ENCODE results near the gene TBC1D19.

The TBC1D19 gene

DNA sequence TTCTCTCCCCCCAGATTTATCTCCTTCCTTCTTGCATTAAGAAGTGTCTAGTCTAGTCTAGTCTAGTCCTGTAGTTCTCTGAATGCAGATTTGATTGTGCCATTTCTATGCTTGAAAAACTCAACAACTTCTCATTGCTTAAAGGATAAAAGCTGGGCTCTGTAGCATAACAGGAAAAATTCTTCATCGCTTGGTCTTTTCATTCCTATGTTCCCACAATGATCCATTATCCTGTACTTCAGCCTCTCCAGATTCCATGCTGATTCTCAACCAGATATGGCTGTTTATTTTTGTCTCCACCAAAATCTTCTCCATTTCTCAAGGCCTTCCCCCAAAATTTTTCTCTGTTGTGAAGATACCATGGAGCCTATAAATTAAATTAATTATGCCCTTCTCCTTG is 173.9 kb downstream of the TBC1D19 start:
- no peaks in the 10 kb centered on the region for H3K36me3 ChIP-seq (ENCODE audit: insufficient read depth, low read length)
- H3K27ac ChIP-seq (ENCODE audit: low read depth, low read length) = no peak overlapping the region
- 91% methylated on average over 1 of the region's 1 CpG for WGBS
- no peak overlapping the region for H3K4me3 ChIP-seq (ENCODE audit: low read length)
- H3K4me1 ChIP-seq (ENCODE audit: insufficient read depth, low read length) = peaks cover under 1% of the 10 kb centered on the region; the same call in 1 of the 2 replicates
- H3K9me3 ChIP-seq (ENCODE audit: insufficient read depth, low read depth, low read length) = no peaks in the 10 kb centered on the region
- no peaks in the 10 kb centered on the region for H3K27me3 ChIP-seq (ENCODE audit: insufficient read depth, low read length)
- H3K9ac ChIP-seq (ENCODE audit: low read depth, low read length) = no peak overlapping the region

DNA sequence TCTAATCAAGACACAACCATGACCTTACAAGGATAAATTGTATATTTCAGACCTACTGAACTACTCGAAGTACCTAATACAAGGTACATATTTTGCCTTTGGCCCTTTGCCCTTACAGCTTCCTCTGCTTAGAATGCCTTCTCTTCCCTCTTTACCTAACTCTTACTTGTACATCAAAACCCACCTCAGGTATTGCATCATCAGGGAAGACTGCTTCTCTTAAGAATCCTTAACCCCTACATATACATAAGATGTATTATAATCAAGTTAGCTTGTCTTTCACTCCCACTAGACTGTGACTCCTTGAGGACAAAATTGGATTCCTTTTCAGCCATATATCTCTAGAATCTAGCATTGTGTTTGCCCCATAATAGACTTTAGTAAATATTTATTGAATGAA is 175.0 kb downstream of the TBC1D19 start:
- H3K9me3 ChIP-seq (ENCODE audit: insufficient read depth, low read depth, low read length) = no peaks in the 10 kb centered on the region
- WGBS = 84% methylated on average over 1 of the region's 1 CpG

DNA sequence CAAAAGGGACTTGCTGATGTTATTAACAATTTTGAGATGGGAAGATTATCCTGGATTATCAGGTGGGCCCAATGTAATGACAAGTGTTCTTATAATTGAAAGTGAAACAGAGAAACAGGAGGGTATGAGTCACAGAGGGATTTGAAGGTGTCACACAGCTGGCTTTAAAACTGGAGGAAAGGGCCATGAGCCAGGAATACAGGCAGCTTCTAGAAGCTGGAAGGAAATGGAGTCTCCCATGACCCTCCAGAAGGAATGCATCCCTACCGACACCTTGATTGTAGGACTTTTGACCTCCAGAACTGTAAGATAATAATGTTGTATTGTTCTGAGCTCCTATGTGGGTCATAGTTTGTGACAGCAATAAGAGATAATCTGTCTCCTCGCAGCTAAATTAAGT is 178.8 kb downstream of the TBC1D19 start:
- WGBS = 100% methylated on average over 2 of the region's 2 CpGs
- H3K36me3 ChIP-seq (ENCODE audit: insufficient read depth, low read length) = no peaks in the 10 kb centered on the region
- H3K4me1 ChIP-seq (ENCODE audit: insufficient read depth, low read length) = peaks cover 9% of the 10 kb centered on the region; the same call in 1 of the 2 replicates
- no peak overlapping the region for H3K4me3 ChIP-seq (ENCODE audit: low read length)
- H3K9ac ChIP-seq (ENCODE audit: low read depth, low read length) = no peak overlapping the region
- H3K27me3 ChIP-seq (ENCODE audit: insufficient read depth, low read length) = no peaks in the 10 kb centered on the region
- no peak overlapping the region for H3K27ac ChIP-seq (ENCODE audit: low read depth, low read length)
- H3K9me3 ChIP-seq (ENCODE audit: insufficient read depth, low read depth, low read length) = no peaks in the 10 kb centered on the region

More for the DNA sequence above, 175.0 kb downstream of the TBC1D19 start:
- Histone ChIP-seq H3K4me1 (ENCODE audit: insufficient read depth, low read length) (peaks cover 9% of the 10 kb centered on the region; the same call in 1 of the 2 replicates), H3K27ac (ENCODE audit: low read depth, low read length) (no peak overlapping the region), H3K36me3 (ENCODE audit: insufficient read depth, low read length) (no peaks in the 10 kb centered on the region), H3K27me3 (ENCODE audit: insufficient read depth, low read length) (no peaks in the 10 kb centered on the region), H3K4me3 (ENCODE audit: low read length) (no peak overlapping the region), H3K9ac (ENCODE audit: low read depth, low read length) (no peak overlapping the region)

DNA sequence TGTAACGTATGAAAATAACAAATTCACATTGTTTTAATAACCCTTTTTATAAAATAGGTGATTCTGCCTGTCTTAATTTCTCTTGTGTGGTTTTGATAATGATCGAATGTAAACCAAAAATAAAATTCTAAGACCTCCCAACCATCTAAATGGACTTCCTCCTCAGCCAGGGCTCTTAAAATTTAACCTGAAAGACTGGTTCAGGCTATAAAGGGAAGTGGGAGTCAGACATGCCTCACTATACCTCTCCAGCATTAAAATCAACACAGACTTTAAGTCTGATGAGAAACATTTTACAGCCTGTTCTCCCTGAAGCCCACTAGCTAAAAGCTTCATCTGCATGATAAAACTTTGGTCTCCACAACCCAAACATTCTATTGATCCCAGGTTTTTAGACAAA is 179.2 kb downstream of the TBC1D19 start:
- Histone ChIP-seq H3K9me3 (ENCODE audit: insufficient read depth, low read depth, low read length) (no peaks in the 10 kb centered on the region), H3K4me1 (ENCODE audit: insufficient read depth, low read length) (peaks cover 9% of the 10 kb centered on the region; the same call in 1 of the 2 replicates), H3K9ac (ENCODE audit: low read depth, low read length) (no peak overlapping the region), H3K4me3 (ENCODE audit: low read length) (no peak overlapping the region), H3K27me3 (ENCODE audit: insufficient read depth, low read length) (no peaks in the 10 kb centered on the region), H3K27ac (ENCODE audit: low read depth, low read length) (no peak overlapping the region), H3K36me3 (ENCODE audit: insufficient read depth, low read length) (no peaks in the 10 kb centered on the region)
- WGBS = no CpG with 5 or more reads among the region's 2 CpGs

DNA sequence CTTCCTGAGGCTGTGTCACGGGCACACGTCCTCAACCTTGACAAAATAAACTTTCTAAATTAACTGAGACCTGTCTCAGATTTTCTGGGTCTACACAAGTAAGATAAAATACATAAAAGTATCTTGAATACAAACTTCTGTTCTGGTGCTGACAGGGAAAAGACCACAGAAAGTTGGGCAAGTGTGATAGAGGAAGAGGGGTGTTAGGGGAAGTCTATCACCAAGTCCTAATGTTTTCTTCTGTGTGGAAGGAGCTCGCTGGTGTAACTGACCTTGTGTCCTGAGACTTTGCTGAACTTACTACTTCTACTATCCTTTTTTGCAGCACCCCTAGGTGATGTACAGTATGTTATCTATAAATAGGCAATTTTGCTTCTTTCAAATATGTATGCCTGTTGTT is 179.8 kb downstream of the TBC1D19 start:
- peaks cover 9% of the 10 kb centered on the region; the same call in 1 of the 2 replicates for H3K4me1 ChIP-seq (ENCODE audit: insufficient read depth, low read length)
- no peaks in the 10 kb centered on the region for H3K27me3 ChIP-seq (ENCODE audit: insufficient read depth, low read length)
- H3K9me3 ChIP-seq (ENCODE audit: insufficient read depth, low read depth, low read length) = no peaks in the 10 kb centered on the region
- H3K4me3 ChIP-seq (ENCODE audit: low read length) = no peak overlapping the region
- no peak overlapping the region for H3K27ac ChIP-seq (ENCODE audit: low read depth, low read length)
- 82% methylated on average over 3 of the region's 3 CpGs for WGBS
- no peak overlapping the region for H3K9ac ChIP-seq (ENCODE audit: low read depth, low read length)
- H3K36me3 ChIP-seq (ENCODE audit: insufficient read depth, low read length) = no peaks in the 10 kb centered on the region

DNA sequence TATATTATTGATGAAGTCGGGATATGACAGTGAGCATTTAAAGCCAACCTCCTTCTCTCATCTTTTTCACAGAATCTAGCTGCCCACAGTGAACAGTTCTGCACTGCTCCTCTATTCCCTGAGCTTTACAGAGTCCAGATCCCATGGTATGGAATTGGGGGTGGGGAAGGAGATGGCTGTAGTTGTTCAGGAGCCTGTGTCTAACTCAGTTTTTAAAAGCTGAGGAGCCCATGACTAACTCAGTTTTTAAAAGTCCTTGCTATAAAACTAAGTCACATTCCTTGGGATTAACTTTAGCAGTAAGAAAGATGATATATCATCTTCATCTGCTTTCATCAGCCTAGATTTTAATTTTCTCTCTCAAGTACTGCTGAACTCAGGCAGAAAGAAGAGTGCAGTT is 180.3 kb downstream of the TBC1D19 start:
- no CpG with 5 or more reads among the region's 1 CpG for WGBS
- no peaks in the 10 kb centered on the region for H3K27me3 ChIP-seq (ENCODE audit: insufficient read depth, low read length)
- no peak overlapping the region for H3K9ac ChIP-seq (ENCODE audit: low read depth, low read length)

DNA sequence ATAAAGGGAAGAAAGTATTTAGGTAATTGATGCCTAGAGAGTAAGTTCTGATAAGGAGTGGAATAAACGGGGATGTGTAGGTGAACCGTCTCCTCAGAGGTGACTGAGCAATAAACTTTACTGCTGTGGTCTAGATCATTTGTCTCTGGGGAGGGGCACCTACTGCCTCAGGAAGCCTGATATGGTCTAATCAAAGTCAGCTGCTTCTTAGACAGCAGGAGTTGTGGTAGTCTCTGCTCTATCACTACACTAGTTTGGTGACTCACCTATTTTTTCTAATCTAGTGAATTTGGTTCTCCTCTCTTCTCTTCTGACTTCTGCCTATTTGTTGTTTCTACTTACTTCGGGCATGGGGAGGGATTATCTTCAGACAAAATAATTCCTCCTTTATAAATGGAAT is 181.6 kb downstream of the TBC1D19 start:
- no peak overlapping the region for H3K4me3 ChIP-seq (ENCODE audit: low read length)
- WGBS = 93% methylated on average over 2 of the region's 3 CpGs
- no peak overlapping the region for H3K9ac ChIP-seq (ENCODE audit: low read depth, low read length)
- H3K36me3 ChIP-seq (ENCODE audit: insufficient read depth, low read length) = no peaks in the 10 kb centered on the region
- no peak overlapping the region for H3K27ac ChIP-seq (ENCODE audit: low read depth, low read length)
- H3K27me3 ChIP-seq (ENCODE audit: insufficient read depth, low read length) = no peaks in the 10 kb centered on the region
- H3K4me1 ChIP-seq (ENCODE audit: insufficient read depth, low read length) = peaks cover 9% of the 10 kb centered on the region; the same call in 1 of the 2 replicates
- H3K9me3 ChIP-seq (ENCODE audit: insufficient read depth, low read depth, low read length) = no peaks in the 10 kb centered on the region

More for the DNA sequence above, 180.3 kb downstream of the TBC1D19 start:
- Histone ChIP-seq H3K4me3 (ENCODE audit: low read length) (no peak overlapping the region), H3K36me3 (ENCODE audit: insufficient read depth, low read length) (no peaks in the 10 kb centered on the region), H3K4me1 (ENCODE audit: insufficient read depth, low read length) (peaks cover 9% of the 10 kb centered on the region; the same call in 1 of the 2 replicates), H3K27ac (ENCODE audit: low read depth, low read length) (no peak overlapping the region), H3K9me3 (ENCODE audit: insufficient read depth, low read depth, low read length) (no peaks in the 10 kb centered on the region)

DNA sequence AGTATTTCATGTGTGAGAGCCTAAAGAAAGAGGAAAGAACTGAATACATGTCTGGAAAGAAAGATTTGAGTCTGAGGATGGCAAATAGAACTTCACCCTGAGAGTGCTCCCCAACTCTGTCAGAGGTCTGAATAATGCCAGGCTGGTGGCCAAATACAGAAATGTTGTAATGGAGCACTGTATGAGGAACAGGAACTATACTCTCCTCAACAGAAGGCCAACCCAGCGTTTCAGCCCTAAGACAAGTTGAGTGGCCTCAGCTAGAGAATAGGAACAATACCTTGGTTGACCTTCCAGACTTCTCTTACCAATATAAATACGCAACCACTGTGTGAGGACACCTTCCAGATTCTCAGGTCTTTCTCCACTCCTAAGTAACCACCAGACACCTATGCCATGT is 182.3 kb downstream of the TBC1D19 start:
- Histone ChIP-seq H3K27me3 (ENCODE audit: insufficient read depth, low read length) (no peaks in the 10 kb centered on the region), H3K27ac (ENCODE audit: low read depth, low read length) (no peak overlapping the region), H3K9ac (ENCODE audit: low read depth, low read length) (no peak overlapping the region), H3K4me1 (ENCODE audit: insufficient read depth, low read length) (peaks cover 9% of the 10 kb centered on the region; the same call in 1 of the 2 replicates), H3K4me3 (ENCODE audit: low read length) (no peak overlapping the region), H3K9me3 (ENCODE audit: insufficient read depth, low read depth, low read length) (no peaks in the 10 kb centered on the region), H3K36me3 (ENCODE audit: insufficient read depth, low read length) (no peaks in the 10 kb centered on the region)
- WGBS = 90% methylated on average over 2 of the region's 2 CpGs

DNA sequence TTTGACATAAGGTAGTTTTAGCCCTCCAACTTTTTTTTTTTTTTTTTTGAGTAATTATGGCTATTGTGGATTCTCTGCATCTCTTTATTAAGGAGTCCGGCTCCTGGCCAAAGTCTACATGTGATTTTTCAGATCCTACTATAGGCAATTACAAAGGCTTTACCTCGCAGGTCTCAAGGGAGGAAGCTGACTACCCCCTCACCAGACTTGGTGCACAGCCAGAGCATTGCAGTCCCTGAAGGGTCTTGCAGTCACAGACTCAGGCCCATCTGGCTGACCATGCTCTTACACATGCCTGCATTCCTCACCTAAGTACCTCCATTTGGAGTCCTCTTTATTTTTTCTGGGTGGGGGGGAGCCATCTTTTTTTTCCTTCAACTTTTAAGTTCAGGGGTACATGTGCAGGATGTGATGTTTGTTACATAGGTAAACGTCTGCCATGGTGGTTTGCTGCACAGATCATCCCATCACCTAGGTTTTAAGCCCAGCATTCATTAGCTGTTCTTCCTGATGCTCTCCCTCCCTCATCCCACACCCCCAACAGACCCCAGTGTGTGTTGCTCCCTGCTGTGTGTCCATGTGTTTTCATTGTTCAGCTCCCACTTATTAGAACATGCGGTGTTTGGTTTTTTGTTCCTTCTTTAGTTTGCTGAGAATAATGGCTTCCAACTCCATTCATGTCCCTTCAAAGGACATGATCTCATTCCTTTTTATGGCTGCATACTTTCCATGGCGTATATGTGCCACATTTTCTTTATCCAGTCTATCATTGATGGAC is 188.4 kb downstream of the TBC1D19 start:
- no peak overlapping the region for H3K27ac ChIP-seq (ENCODE audit: low read depth, low read length)
- no peaks in the 10 kb centered on the region for H3K4me1 ChIP-seq (ENCODE audit: insufficient read depth, low read length)
- H3K36me3 ChIP-seq (ENCODE audit: insufficient read depth, low read length) = no peaks in the 10 kb centered on the region
- H3K9me3 ChIP-seq (ENCODE audit: insufficient read depth, low read depth, low read length) = no peaks in the 10 kb centered on the region
- WGBS = 93% methylated on average over 5 of the region's 5 CpGs
- no peak overlapping the region for H3K9ac ChIP-seq (ENCODE audit: low read depth, low read length)
- H3K4me3 ChIP-seq (ENCODE audit: low read length) = no peak overlapping the region
- no peaks in the 10 kb centered on the region for H3K27me3 ChIP-seq (ENCODE audit: insufficient read depth, low read length)

DNA sequence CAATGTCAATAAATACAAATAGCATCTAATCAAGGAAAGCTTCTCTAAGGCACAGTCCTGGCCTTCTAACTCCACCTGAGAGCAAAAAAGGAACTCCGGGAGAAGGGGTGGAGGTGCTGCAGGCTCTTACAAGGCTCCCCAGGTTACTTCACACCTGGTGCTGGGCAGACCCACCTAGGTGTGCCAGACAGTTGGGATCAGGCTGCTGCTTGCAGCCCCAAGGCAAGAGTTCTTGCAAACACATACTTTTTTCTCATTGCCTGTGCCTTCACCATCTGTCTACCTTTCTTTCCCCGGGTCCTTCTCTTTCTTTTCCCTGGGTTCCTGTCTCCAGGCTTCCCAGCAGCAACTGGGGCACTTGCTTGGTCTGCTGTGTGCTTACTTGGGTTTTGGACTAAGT is 195.3 kb downstream of the TBC1D19 start:
- Histone ChIP-seq H3K4me1 (ENCODE audit: insufficient read depth, low read length) (no peaks in the 10 kb centered on the region), H3K27me3 (ENCODE audit: insufficient read depth, low read length) (no peaks in the 10 kb centered on the region), H3K9ac (ENCODE audit: low read depth, low read length) (no peak overlapping the region), H3K9me3 (ENCODE audit: insufficient read depth, low read depth, low read length) (no peaks in the 10 kb centered on the region), H3K27ac (ENCODE audit: low read depth, low read length) (no peak overlapping the region), H3K4me3 (ENCODE audit: low read length) (no peak overlapping the region), H3K36me3 (ENCODE audit: insufficient read depth, low read length) (no peaks in the 10 kb centered on the region)
- WGBS = 94% methylated on average over 2 of the region's 2 CpGs

DNA sequence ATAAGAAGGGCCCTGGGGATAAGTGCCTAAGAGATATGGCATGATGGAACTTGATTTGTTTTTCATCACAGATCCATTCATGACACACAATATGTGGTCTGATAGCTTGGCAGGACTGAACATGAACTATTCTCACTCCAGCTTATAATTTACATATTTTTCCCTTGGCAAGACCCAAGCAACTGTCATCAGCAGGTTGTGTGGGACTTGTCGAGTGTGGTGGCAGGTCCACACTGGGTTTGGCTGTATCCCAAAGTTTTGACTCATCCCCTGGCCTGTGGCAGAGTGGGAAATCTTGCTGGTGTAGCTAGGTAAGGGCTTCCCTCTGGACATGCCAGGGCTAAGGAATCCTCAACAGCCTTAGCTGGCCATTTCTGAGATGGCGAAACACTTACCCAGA is 195.8 kb downstream of the TBC1D19 start:
- H3K27me3 ChIP-seq (ENCODE audit: insufficient read depth, low read length) = no peaks in the 10 kb centered on the region
- H3K9ac ChIP-seq (ENCODE audit: low read depth, low read length) = no peak overlapping the region
- WGBS = 92% methylated on average over 2 of the region's 2 CpGs
- H3K36me3 ChIP-seq (ENCODE audit: insufficient read depth, low read length) = no peaks in the 10 kb centered on the region
- H3K27ac ChIP-seq (ENCODE audit: low read depth, low read length) = no peak overlapping the region
- no peak overlapping the region for H3K4me3 ChIP-seq (ENCODE audit: low read length)
- H3K9me3 ChIP-seq (ENCODE audit: insufficient read depth, low read depth, low read length) = no peaks in the 10 kb centered on the region
- no peaks in the 10 kb centered on the region for H3K4me1 ChIP-seq (ENCODE audit: insufficient read depth, low read length)
